Activated CD4-positive, CD25-positive, alpha-beta regulatory T cell treated with anti-CD3 and anti-CD28 coated beads, Interleukin-2, amount 50 U/mL, for 72 hours (primary cell): ENCODE data around the gene BLOC1S6.

Experiments used
- DNase-seq: peaks from one replicate; pipeline ENCODE4 v3.0.0; 2021

Gene BLOC1S6

GRCh38 chr15:45588219-45588875 lies 1.2 kb downstream of the BLOC1S6 start:
- no peak for DNase-seq

- DNase-seq: no peak
These were observed 2.1 kb downstream of the BLOC1S6 start for GRCh38 chr15:45589256-45589655.

- DNase-seq: no peak
These were observed 7.1 kb downstream of the BLOC1S6 start for GRCh38 chr15:45594319-45594718.

- DNase-seq: no peak
These were observed 7.8 kb downstream of the BLOC1S6 start for GRCh38 chr15:45594835-45595530.

- DNase-seq: no peak
These were observed 16.7 kb downstream of the BLOC1S6 start for GRCh38 chr15:45603881-45604280.

GRCh38 chr15:45604326-45604725 lies 17.1 kb downstream of the BLOC1S6 start:
- no peak for DNase-seq

- no peak for DNase-seq
These were observed 19.2 kb downstream of the BLOC1S6 start for GRCh38 chr15:45606413-45606812.

GRCh38 chr15:45606841-45607240 lies 19.7 kb downstream of the BLOC1S6 start:
- no peak for DNase-seq

- no peak for DNase-seq
These were observed 24.1 kb downstream of the BLOC1S6 start for GRCh38 chr15:45611305-45611704.

GRCh38 chr15:45612790-45613415 lies 25.7 kb downstream of the BLOC1S6 start:
- no peak for DNase-seq

- DNase-seq: no peak
These were observed 29.7 kb downstream of the BLOC1S6 start for GRCh38 chr15:45616901-45617323.

GRCh38 chr15:45618813-45619212 lies 31.6 kb downstream of the BLOC1S6 start:
- no peak for DNase-seq

GRCh38 chr15:45628136-45628535 lies 41.0 kb downstream of the BLOC1S6 start:
- DNase-seq: no peak

- no peak for DNase-seq
These were observed 43.9 kb downstream of the BLOC1S6 start for GRCh38 chr15:45630917-45631691.

- DNase-seq: no peak
These were observed 44.6 kb downstream of the BLOC1S6 start for GRCh38 chr15:45631776-45632175.

- DNase-seq: peak; percentile 80
These were observed 47.4 kb downstream of the BLOC1S6 start, which contains the start of gene SQOR for GRCh38 chr15:45634432-45635190. SQOR (plus strand) TSS chr15:45635029; CDS start chr15:45658924, 23,895 bp downstream.

- peak; percentile 63 for DNase-seq
These were observed 48.0 kb downstream of the BLOC1S6 start for GRCh38 chr15:45635191-45635638.

- no peak for DNase-seq
These were observed 48.6 kb downstream of the BLOC1S6 start for GRCh38 chr15:45635763-45636292.

- no peak for DNase-seq
These were observed 50.0 kb downstream of the BLOC1S6 start for GRCh38 chr15:45637141-45637540.

GRCh38 chr15:45637552-45638033 lies 50.4 kb downstream of the BLOC1S6 start:
- peak; percentile 40 for DNase-seq

- no peak for DNase-seq
These were observed 53.4 kb downstream of the BLOC1S6 start for GRCh38 chr15:45640616-45641015.

GRCh38 chr15:45641374-45641781 lies 54.2 kb downstream of the BLOC1S6 start:
- no peak for DNase-seq
